HG02943 (cell line): Measurements from ENCODE around the gene ABRACL.

Experiments used
- ATAC-seq: cut with Tn5 transposase; IDR thresholded peaks from one replicate; pipeline ENCODE4 v1.9.1; 2021; ENCODE audit warnings: mild to moderate bottlenecking, low read depth, moderate library complexity; ENCODE audit not compliant: unreplicated experiment

ABRACL gene

DNA sequence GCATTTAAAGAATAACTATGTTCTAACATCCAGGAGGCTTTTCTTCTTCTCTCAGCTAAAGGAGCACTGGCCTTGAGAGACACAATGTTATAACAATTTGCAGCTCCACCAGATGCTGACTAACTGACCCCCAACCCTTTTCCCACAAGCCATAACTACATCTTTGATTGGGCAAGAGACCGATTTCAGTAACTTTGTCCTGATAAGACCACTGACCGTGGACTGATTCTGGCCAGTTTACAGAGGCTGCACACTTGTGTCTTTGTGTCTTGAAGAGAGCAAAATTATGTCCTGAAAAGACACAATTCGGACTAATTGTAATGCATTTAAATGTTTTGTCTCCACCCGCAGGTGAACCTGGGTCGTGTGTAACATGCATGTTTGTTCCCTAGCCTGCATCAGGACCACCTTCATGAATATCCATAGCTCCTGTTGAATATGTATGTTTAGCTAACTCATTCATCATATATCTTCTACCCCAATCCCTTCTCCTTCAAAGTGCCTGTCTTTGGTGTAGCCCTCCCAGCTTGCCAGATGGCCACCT, 22.3 kb downstream of the ABRACL start:
- no peak for ATAC-seq

DNA sequence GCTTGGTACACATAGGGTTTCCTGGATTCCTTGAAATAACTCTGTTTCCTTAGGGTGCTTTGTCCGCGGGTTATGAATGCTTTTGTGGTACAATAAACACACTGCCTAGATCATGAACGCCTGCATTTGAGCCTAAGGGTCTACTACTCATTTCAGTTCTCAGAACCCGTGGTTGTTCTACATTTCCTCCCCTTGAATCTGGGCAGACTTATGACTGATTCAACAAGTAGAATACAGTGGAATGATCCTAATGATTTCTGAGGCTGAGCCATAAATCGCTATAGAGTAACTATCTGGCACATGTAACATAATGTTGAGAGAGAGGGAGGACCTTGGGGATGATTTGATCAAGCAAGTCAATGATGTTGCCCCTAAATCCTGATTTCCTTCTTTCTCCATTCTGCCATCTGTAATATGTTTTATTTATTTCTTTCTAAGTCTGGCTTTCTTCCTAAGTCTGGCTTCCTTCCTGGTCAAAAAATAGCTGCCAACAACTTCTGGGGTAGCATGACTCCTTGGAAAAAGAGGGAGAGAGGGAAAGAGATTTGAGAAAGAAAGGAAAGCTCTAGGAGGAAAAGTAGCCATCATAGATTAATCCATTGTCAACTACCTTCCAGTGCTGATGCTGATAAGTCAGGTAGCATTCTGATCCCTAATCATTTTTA, 23.0 kb downstream of the ABRACL start:
- no peak for ATAC-seq

DNA sequence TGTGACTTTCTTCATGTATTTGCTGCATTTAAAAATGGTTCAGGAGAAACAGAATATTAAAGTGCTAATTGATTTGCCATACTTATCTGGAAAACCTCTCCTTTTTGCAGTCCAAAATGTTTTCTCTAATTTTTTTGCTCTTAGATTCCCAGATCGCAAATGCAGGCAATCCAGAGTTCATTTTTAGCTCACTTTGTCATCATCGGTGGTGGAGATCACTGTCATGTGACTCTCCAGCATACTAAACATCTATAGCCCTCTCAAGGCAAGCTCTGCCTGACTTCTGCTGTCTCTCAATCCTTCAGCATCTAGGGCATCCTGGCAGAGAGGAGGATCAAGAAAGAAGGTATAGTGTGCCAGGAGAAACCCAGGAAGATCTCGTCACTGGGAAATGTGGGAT, 24.8 kb downstream of the ABRACL start:
- ATAC-seq: no peak

DNA sequence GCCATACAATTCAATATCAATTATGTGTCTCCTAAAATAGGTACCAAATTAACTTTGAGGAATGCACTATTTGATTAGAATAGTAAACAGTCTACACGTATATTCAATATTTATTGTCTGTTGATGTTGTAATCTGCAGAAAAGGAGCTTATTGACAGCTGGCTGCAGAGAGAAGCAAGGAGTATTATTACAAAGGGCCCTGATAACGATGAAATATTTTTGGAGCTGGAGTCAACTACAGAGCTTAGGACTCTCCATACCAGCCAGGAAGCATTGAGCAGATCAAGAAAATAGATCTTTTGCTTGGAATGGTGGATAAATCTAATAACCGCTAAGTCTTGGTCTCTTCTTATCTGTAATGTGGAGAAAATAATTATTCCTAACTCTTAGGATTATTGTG, 25.5 kb downstream of the ABRACL start:
- no peak for ATAC-seq

DNA sequence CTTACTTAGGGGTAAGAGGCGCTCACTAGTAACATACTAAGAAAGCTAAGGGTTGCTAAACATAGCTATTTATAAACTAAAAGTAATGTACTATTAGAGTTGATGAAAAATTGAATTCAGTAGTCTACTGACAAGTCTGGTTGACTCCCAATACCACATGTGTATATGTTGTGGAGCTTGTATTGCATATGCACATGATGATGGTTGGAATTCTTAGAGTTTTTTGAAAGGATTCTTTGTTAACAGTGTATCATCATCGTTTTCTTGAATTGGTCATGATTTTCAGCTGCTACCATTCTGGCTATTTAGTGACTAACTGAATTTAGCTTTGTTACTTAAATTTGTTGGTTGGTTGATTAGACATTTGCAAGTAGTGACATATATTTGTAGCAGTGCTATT, 27.2 kb downstream of the ABRACL start:
- no peak for ATAC-seq

DNA sequence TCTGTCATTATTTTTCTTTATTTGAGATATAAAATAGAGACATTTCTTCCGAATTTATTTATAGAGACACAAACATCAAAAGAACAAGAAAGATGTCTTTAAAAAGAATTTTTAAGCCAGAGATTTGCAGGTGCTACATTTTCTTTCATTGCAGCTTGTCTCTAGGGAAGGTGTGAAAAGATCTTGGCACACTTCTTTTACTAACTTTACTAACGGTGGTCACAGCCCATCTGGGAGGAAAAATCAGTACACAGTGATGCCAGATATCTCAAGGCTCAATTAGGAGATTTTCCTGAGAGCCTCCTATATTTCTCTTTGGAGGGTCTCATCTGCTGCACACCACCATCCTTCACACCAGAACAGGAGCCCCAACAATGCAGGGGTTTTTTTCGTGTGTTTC, 29.5 kb downstream of the ABRACL start:
- no peak for ATAC-seq

DNA sequence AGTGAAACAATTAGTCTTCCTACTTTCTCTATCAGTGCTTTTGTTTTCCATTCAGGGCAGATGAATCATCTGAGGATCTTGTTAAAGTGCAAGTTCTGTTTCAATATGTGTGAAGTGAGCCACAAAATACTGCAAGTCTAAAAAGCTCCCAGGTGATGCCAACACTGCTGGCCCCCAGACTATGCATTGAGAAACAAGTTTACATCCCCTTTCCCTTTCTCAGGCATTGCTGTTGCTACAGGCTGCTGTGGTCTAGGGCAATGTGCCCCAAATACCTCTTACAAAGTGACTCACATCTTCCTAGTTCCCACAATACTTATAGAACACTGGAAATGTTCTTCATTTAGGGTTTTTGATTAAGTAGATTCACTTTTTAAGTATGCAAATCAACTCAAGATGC, 31.8 kb downstream of the ABRACL start:
- no peak for ATAC-seq

DNA sequence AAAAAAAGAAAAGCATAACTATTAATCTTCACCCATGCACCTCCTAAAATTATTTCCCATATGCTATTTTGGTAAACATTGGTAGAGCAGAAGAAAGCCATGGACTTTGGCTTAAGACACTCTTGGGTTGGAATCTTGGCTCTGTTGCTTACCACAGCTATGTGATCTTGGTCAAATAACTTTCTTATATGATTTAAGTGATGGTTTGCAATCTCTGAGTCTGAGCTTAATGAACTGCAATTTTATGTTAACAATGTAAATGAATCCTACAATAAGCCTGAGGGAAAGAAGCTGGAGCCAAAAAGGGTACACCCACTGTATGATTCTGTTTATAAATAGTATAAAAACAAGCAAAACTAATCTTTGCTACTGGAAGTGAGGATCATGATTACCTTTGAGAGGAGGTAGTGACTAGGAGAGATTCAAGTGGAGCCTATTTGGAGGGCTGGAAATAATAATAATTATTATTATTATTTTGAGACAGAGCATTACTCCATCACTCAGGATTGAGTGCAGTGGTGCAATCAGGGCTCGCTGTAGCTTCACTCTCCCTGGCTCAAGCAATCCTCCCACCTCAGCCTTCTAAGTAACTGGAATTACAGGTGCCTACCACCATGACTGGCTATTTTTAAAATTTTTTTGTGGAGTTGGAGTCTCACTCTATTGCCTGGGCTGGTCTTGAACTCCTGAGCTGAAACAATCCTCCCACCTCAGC, 34.5 kb downstream of the ABRACL start:
- ATAC-seq: no peak

DNA sequence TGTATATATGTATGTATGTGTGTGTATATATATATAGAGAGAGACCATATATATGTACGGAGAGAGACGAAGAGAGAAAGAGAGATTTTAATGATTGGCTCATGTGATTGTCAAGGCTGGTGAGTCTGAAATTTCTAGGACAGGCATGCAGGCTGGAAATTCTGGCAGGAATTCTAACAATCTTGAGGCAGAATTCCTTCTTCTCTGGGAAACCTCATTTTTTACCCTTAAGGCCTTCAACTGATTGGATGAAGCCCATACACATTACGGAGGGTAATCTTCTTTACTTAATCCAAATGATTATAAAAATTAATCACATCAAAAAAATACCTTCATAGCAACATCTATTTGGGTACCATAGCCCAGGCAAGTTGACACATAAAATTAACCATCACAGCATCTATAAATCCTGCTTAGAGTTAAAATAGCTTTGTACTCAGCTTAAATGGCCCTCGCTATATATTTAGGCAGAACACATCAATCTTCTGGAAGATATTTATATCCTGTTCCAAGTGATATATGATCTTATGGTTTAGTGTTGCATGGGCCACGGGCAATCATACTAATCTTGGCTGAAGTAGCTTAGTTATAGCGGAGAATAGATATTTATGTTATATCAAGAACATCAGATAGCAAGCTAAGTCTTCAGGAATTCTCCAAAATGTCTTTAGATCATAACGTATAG, 36.6 kb downstream of the ABRACL start:
- ATAC-seq: no peak

DNA sequence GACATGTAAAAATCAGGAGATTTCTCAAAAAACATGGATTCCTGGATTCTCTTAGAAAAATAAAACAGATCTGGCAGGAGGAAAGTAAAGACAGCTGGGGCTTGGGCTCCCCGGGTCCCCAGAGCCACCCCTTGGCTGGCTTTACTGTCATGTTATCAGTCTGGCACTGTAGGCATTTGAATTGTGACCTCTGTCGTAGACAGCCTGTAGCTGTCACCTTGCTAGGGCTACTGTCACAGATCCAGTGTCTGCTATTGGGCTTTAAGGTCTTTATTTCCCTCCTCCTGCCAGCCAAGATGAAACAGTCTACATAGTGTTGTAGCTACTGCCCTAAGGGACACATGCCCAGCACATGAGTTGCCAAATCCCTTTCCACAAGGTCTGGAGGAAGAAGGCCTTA, 37.5 kb downstream of the ABRACL start:
- ATAC-seq: no peak

DNA sequence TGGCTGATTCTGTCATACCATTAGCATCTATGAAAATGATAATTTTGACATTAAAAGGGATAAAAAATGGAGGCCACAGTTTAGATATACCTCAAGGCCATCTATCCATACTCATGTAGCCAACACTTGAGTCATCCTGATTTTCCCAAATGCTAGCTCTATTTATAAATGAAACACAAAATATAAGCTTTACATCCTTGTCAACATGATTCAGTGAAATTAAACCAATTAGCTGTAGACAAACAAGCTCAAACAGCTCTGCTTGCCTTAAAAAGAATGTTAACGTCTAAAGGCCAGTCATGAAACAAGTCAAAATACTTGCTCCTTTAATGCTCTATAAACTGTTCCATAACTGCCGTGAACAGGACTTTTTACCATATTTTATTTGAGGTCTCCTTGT, 40.3 kb downstream of the ABRACL start:
- ATAC-seq: no peak

DNA sequence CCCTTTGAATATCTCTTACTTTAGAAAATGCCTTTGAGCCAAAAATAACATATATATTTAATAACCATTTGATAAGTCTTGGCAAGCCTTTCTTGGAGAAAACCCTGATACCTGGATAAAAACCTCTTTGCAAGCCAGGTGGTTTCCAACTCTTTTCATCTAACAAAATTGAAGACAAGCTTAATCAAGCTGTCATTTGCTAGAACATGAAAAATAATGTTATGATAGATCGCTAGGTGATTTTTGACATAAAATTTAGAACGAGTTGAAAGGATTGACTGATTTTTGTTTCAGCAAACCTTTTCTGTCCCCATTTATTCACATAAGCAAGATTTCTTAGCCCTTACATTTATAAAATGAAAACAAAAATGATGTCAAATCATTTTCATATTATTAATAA, 44.6 kb downstream of the ABRACL start:
- ATAC-seq: no peak

DNA sequence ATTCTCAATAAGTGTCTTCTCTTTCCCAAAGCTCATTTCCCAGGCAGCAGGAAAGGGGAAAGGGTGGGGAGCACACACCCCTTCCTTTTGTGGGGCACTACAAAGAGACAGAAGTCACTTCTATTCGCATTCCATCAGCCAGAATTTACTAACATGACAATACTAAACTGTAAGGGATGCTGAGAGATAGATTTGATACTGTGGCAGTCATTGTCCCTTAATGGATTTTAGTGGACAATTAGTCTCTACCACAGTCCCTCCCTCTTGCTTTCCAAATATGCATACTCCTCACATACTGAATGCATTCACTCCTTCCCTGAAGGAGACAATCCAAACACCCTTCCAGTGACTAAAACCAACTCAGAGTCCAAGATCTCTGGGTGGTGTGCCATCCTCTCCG, 50.5 kb downstream of the ABRACL start:
- ATAC-seq: no peak

DNA sequence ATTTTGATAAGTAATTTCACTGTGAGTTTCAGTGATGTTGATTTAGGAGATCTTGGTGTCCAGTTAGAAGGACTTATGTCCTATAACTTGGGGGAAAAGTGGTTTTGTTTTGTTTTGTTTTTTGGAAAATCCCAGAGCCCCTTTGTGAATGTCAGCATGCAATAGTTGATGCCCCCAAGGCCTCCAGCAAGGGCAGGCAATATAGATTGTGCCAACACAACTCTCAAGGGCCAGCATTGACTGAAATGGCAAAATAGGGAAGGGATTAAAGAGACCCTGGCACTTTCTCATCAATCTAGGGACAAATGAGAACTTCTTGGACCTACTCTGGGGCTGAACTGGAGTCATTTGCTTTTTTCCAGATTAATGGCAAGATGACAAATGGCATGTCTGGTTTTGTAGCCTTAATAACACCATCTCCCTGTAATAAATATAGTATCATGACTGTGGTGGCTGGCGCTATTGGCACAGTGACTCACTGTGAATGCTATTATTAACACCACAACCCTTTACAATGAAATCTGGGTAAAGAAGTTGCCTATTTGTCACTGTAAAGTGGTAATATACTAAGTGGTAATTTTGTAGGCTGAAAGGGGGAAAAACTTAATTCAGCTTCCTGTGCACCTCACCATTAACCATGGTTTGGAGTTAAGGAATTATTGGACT, 51.8 kb downstream of the ABRACL start:
- no peak for ATAC-seq

DNA sequence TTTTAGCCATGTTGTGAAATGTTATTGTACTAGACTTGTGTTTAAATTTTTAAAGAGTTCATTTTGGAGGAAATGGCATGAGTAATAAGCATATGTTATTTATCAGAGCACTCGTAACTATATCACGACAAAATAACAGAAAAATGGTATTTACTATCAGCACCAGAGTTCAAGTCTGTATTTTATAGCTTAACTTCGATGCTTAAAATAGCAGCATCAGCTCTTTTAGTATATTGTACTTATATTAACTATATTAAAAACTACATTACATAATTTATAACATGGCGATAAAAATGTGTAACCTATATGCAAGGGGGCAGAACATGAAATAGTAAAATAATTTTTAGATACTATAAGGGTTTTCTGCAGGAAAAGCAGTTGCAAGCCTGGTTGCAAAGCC, 52.9 kb downstream of the ABRACL start:
- no peak for ATAC-seq

DNA sequence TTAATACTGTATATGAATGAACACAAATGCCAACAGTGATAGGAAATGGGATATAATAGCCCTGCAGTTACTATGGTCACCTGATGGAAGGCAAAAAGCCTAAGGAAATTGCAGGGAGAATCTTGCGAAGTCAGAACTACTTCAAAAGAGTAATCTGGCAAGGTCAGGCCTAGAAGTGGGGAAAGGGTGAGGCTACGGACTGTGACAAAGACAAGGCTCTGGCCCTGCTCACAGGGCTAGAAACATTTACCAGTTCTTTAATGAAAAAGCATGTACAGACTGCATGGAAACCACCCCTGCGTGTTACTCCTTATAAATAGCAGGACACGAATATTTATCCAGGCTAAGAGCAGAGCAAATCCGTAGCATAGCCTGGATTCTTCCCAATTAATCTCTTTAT, 53.8 kb downstream of the ABRACL start:
- no peak for ATAC-seq

DNA sequence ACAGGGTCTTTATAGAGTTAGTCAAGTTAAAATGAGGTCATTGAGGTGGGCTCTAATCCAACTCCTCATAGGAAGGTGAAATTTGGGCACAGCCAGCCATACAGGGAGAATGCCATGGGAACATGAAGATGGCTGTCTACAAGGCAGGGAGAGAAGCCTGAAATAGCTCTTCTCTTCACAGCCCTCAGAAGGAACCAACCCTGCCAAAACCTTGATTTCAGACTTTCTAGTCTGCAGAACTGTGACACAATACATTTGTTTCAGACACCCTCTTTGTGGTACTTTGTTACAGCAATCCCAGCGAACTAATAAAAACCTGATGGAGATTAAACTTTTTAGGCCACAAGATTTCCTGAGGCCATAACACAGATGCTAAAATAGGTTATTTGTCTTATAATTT, 63.3 kb downstream of the ABRACL start:
- ATAC-seq: no peak
